ENCODE results near the gene TLCD2. TPM values are rescaled to one million over a fixed set of nuclear protein-coding genes. Genes with fewer than 3 reads are reported as not detected.
A peak's percentile ranks its signal among the peaks of the same experiment; 100 is the strongest.

TLCD2 gene
- total RNA-seq, 2 donors from 2014 or later, result 2.3 TPM

- Histone ChIP-seq H3K9me3 (no peaks in the 10 kb centered on the region), H3K27me3 (replicated peaks; ENCODE audit: insufficient read depth) (no peaks in the 10 kb centered on the region), H3K4me3 (peak overlapping the region; percentile 58 to 64), H3K4me1 (replicated peaks) (peaks cover 10% of the 10 kb centered on the region), H3K27ac (peak overlapping the region; percentile 99 to 100), H3K36me3 (peaks cover 0 to 15% of the 10 kb centered on the region in 2 donors)
- peak; percentile 94 for DNase-seq (ENCODE audit: low spot score)
- 0% methylated on average over 13 of the region's 13 CpGs for WGBS
- intact Hi-C loops (cut with DNase I), result loop anchor here (10.0 kb wide), 1 partner anchor 142 kb away; no protein-coding TSS in a partner anchor
- TF ChIP-seq POLR2AphosphoS5 (IDR thresholded peaks at IDR 0.05) (peak; percentile 92), POLR2A (IDR thresholded peaks at IDR 0.05) (peak; percentile 48), CTCF (IDR thresholded peaks at IDR 0.05) (no peak)
These were observed 6.9 kb upstream of the TLCD2 start for GRCh38 chr17:1716912-1717695.

- under 1% methylated on average over 64 of the region's 70 CpGs for WGBS
- TF ChIP-seq CTCF (IDR thresholded peaks at IDR 0.05) (peak in 2 of 4 experiments; percentile 19 to 27), POLR2AphosphoS5 (IDR thresholded peaks at IDR 0.05) (peak; percentile 99), POLR2A (IDR thresholded peaks at IDR 0.05) (peak; percentile 99)
- no peaks in the 10 kb centered on the region for H3K9me3 ChIP-seq
- H3K27me3 ChIP-seq (replicated peaks; ENCODE audit: insufficient read depth), result no peaks in the 10 kb centered on the region
- peaks cover 10% of the 10 kb centered on the region for H3K4me1 ChIP-seq (replicated peaks)
- DNase-seq (ENCODE audit: low spot score), result peak; percentile 100
- peaks cover 0 to 15% of the 10 kb centered on the region in 2 donors for H3K36me3 ChIP-seq
- intact Hi-C loops (cut with DNase I), result loop anchor here (10.0 kb wide), 1 partner anchor 141 kb away; no protein-coding TSS in a partner anchor
- H3K4me3 ChIP-seq, result peak overlapping the region; percentile 74 to 94
- H3K27ac ChIP-seq, result peak overlapping the region; percentile 99 to 100
These were observed 6.1 kb upstream of the TLCD2 start for GRCh38 chr17:1716076-1716911.

DNA sequence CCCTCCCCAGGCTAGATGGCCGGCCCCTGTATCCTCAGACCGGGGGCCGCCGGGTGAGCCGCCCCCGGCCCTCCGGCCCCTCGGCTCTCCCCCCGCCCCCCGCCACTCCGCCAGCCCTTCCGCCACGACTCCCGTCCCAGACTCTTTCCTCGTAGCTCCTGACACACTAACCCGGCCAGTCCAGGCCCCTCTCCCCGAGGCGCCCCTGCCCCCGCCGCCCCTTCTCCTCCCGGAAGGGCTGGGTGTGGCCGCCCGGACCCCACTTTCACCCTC is 5.6 kb upstream of the TLCD2 start:
- TF ChIP-seq CTCF (IDR thresholded peaks at IDR 0.05) (no peak), POLR2A (IDR thresholded peaks at IDR 0.05) (no peak), POLR2AphosphoS5 (IDR thresholded peaks at IDR 0.05) (no peak)
- peak overlapping the region; percentile 92 to 97 for H3K27ac ChIP-seq
- DNase-seq (ENCODE audit: low spot score), result no peak
- 2% methylated on average over 8 of the region's 23 CpGs for WGBS
- H3K36me3 ChIP-seq, result peaks cover 0 to 15% of the 10 kb centered on the region in 2 donors
- H3K9me3 ChIP-seq, result no peaks in the 10 kb centered on the region
- peak overlapping the region; percentile 74 to 94 for H3K4me3 ChIP-seq
- H3K4me1 ChIP-seq (replicated peaks), result peaks cover 10% of the 10 kb centered on the region
- intact Hi-C loops (cut with DNase I), result loop anchor here (2.0 to 10.0 kb wide), 2 partner anchors 31 to 141 kb away; partner anchors contain the start of gene PRPF8
- H3K27me3 ChIP-seq (replicated peaks; ENCODE audit: insufficient read depth), result no peaks in the 10 kb centered on the region

DNA sequence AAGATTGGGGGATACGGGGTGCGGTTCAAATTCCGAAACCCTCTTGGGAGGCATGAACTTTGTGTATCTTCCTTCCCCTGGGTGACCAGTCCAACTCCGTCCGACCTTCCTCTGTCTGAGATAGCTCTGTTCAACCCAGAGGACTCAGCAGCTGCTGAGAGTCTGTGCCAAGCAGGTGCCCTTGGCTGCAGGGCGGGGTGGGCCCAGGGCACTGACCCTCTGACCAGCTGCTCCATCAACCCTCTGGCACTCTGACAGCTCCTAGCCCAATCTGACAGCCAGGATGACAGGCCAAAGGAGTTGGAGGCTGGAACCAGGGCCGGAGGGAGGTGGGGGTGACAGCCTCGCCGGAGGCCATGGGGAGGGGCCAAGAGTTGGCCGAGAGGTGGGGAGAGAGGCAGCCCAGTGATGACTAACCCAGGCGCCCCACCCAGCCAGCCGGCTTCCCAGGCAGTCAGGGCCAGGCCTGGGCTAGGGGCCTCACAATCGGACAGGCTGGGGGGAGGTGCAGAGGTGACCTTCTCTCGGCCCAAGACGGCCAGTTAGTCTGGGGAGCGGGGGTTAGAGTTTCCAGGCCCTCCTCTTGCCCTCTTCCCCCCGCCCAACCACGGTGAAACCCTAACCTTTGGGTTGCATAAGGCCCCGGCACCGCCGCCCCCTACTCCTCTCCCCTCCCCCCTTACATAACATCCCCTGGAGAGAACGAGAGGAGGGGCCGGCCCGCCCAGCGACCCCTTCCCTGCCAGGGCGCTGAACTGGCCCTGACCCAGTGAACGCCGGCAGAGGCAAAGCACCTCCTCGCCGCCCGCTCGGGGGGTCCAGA is 5.0 kb upstream of the TLCD2 start:
- Histone ChIP-seq H3K27ac (peak overlapping the region; percentile 92 to 97), H3K9me3 (no peaks in the 10 kb centered on the region), H3K4me3 (peak overlapping the region; percentile 74 to 94), H3K36me3 (peaks cover 0 to 15% of the 10 kb centered on the region in 2 donors), H3K27me3 (replicated peaks; ENCODE audit: insufficient read depth) (no peaks in the 10 kb centered on the region), H3K4me1 (replicated peaks) (peaks cover 10% of the 10 kb centered on the region)
- WGBS, result 4% methylated on average over 30 of the region's 32 CpGs
- DNase-seq (ENCODE audit: low spot score), result peak; percentile 55
- intact Hi-C loops (cut with DNase I), result loop anchor here (2.0 to 10.0 kb wide), 3 partner anchors 30 to 140 kb away; partner anchors contain the start of gene PRPF8
- TF ChIP-seq CTCF (IDR thresholded peaks at IDR 0.05) (peak in 1 of 4 experiments; percentile 4), POLR2AphosphoS5 (IDR thresholded peaks at IDR 0.05) (no peak), POLR2A (IDR thresholded peaks at IDR 0.05) (peak; percentile 79)

All from prostate gland (tissue), 2 donors.